Loucy (cell line): ENCODE data around the gene SAPCD1.

Experiments
- EZH2phosphoT487 ChIP-seq: fragments of 200-600 bp; IDR thresholded peaks from 2 replicates; pipeline ENCODE4 v1.6.1; 2018; ENCODE audit warnings: antibody characterized with exemption, mild to moderate bottlenecking, moderate library complexity, borderline replicate concordance
- TF ChIP-seq, protein P1 (sequence below): fragments of 200-600 bp; sonication (generic); conservative IDR thresholded peaks from 2 replicates; pipeline ENCODE4 v1.5.1; 2014; ENCODE audit warnings: mild to moderate bottlenecking, antibody characterized with exemption, low read length

- TF ChIP-seq, protein P1, sequence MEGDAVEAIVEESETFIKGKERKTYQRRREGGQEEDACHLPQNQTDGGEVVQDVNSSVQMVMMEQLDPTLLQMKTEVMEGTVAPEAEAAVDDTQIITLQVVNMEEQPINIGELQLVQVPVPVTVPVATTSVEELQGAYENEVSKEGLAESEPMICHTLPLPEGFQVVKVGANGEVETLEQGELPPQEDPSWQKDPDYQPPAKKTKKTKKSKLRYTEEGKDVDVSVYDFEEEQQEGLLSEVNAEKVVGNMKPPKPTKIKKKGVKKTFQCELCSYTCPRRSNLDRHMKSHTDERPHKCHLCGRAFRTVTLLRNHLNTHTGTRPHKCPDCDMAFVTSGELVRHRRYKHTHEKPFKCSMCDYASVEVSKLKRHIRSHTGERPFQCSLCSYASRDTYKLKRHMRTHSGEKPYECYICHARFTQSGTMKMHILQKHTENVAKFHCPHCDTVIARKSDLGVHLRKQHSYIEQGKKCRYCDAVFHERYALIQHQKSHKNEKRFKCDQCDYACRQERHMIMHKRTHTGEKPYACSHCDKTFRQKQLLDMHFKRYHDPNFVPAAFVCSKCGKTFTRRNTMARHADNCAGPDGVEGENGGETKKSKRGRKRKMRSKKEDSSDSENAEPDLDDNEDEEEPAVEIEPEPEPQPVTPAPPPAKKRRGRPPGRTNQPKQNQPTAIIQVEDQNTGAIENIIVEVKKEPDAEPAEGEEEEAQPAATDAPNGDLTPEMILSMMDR, result peak; percentile 66
- no peak for TF ChIP-seq EZH2phosphoT487
Observed at GRCh38 chr6:31795616-31796298, 33.3 kb downstream of the SAPCD1 start, which contains the start of gene VARS1.
